Heart left ventricle (tissue), 13 donors: ENCODE results near the gene ZNF786.

Source experiments
- CTCF ChIP-seq, 12 donors: fragments of 200-600 bp; sonication (generic) in 4 of 12; IDR thresholded peaks; one replicate each; pipeline versions ENCODE4 v1.5.0 to v1.8.0; 2018 to 2022; ENCODE audit warnings: antibody characterized with exemption in 12 of 12, mild to moderate bottlenecking in 5 of 12
- POLR2A ChIP-seq, 2 donors: fragments of 450-650 bp; IDR thresholded peaks; one replicate each; pipeline ENCODE4 v1.6.1; 2017; ENCODE audit warnings: antibody characterized with exemption in 2 of 2, mild to moderate bottlenecking in 2 of 2, moderate library complexity in 2 of 2
- donor health status: ischemic (EF 13 %, LVEDD 7.1; RV severe dilation, severe dysfunction).
- donor health status: DM: no; HTN: yes; CAD: no.
- donor health status: DM: no; HTN: no; CAD: no.
- donor health status: ischemic (EF 25% LVEDD 6.9; RV normal size, moderate dysfunction).
- donor health status: ischemic (EF 25% LVEDD 5.7; RV mildly dilated, moderate dysfunction).
- donor health status: ischemic (EF 35%, LVEDD 5.7; RV mildly dilated, moderate dysfunction).
- donor health status: nonischemic (EF 11% LVEDD 7.7; RV severe dilation, severe dysfunction).
- donor health status: DM: yes; HTN: yes; CAD: no.
- donor health status: PGD.
- donor health status: ischemic (EF 29% LVEDD 5.4; RV normal size, mild dysfunction).
- donor health status: nonischemic (EF 23%, LVEDD 6.1; RV moderate dilation, normal function).

DNA sequence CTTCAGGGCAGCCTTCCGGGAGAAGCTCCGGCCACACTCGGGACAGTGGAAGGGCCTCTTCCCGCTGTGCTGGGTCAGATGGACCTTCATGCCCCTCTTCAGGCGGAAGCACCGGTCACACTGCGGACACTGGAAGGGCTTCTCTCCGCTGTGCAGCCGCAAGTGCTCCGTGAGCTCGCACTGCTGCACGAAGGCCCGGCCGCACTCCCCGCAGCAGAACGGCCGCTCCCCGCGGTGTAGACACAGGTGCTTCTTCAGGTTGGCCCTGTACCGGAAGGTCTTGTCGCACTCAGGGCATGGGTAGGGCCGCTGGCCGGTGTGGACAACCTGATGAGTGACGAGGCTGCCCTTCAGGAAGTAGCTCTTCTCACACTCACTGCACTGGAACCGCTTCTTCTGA lies 14.2 kb upstream of the ZNF786 start:
- no peak for TF ChIP-seq CTCF (IDR thresholded peaks at IDR 0.05)
- TF ChIP-seq POLR2A (IDR thresholded peaks at IDR 0.05) = no peak
